Suprapubic skin (tissue), 4 donors: ENCODE measurements around the gene TRPV4. TPM values are rescaled to one million over a fixed set of nuclear protein-coding genes. Genes with fewer than 3 reads are reported as not detected.
"Not testable (repeated sequence)": the region's sequence is repeated elsewhere in the genome, so short reads cannot be mapped to it uniquely, and the experiment has no call there.

Source experiments
- DNase-seq, 2 donors: peaks; one replicate each; pipeline ENCODE4 v3.0.0-alpha.2; 2019; ENCODE audit warnings: low spot score in 2 of 2
- H3K27ac ChIP-seq: fragments of 200-600 bp; sonication (generic); one replicate; pipeline ENCODE4 v1.5.1; 2019
- H3K27me3 ChIP-seq: fragments of 200-600 bp; sonication (generic); one replicate; pipeline ENCODE4 v1.5.1; 2019
- H3K36me3 ChIP-seq: fragments of 200-600 bp; sonication (generic); one replicate; pipeline ENCODE4 v1.5.1; 2019
- H3K4me1 ChIP-seq: fragments of 200-600 bp; sonication (generic); one replicate; pipeline ENCODE4 v1.5.1; 2019
- H3K4me3 ChIP-seq: fragments of 200-600 bp; sonication (generic); one replicate; pipeline ENCODE4 v1.5.1; 2019; ENCODE audit warnings: mild to moderate bottlenecking
- H3K9me3 ChIP-seq: fragments of 200-600 bp; sonication (generic); one replicate; pipeline ENCODE4 v1.5.1; 2019
- CTCF ChIP-seq, 2 donors: fragments of 200-600 bp in 1 of 2; fragments of 450-650 bp in 1 of 2; sonication (generic) in 1 of 2; IDR thresholded peaks; one replicate each; pipeline ENCODE4 v1.5.1; 2016 to 2019; ENCODE audit warnings: antibody characterized with exemption in 2 of 2, mild to moderate bottlenecking in 1 of 2, moderate library complexity in 1 of 2
- EP300 ChIP-seq: sonication (generic); formaldehyde crosslinking; IDR thresholded peaks from one replicate; pipeline ENCODE4 v1.6.1; 2017; ENCODE audit warnings: antibody characterized with exemption
- POLR2A ChIP-seq, 2 donors: fragments of 450-650 bp; IDR thresholded peaks; one replicate each; pipeline ENCODE4 v1.6.1; 2017; ENCODE audit warnings: antibody characterized with exemption in 2 of 2, mild to moderate bottlenecking in 2 of 2, moderate library complexity in 2 of 2
- POLR2AphosphoS5 ChIP-seq, 3 donors: sonication (generic); formaldehyde crosslinking; IDR thresholded peaks; one replicate each; pipeline ENCODE4 v1.6.1; 2017; ENCODE audit warnings: antibody characterized with exemption in 3 of 3
- WGBS: methylation state at CpG from one replicate; pipeline ENCODE4 v1.1.5; 2018; 5-methylcytosine and 5-hydroxymethylcytosine counted together
- total RNA-seq, 4 donors: library from RNA; depleted of rRNA; stranded (reverse); fragments of >200 nt; gene quantifications; one replicate each; pipeline ENCODE4 v1.1.0, GENCODE V29; 2016

The TRPV4 gene
- total RNA-seq, 4 donors from 2014 or later: 4.0 to 11.9 (median 5.4) TPM

GRCh38 chr12:109857715-109858114 lies 24.5 kb upstream of the TRPV4 start:
- H3K36me3 ChIP-seq: peaks cover 57% of the 10 kb centered on the region

GRCh38 chr12:109855377-109855776 lies 22.2 kb upstream of the TRPV4 start:
- Histone ChIP-seq H3K27me3 (no peaks in the 10 kb centered on the region), H3K4me1 (no peaks in the 10 kb centered on the region), H3K36me3 (peaks cover 68% of the 10 kb centered on the region), H3K9me3 (no peaks in the 10 kb centered on the region), H3K4me3 (no peak overlapping the region), H3K27ac (no peak overlapping the region)
- no peak for TF ChIP-seq EP300
- TF ChIP-seq CTCF (IDR thresholded peaks at IDR 0.05): no peak
- TF ChIP-seq POLR2AphosphoS5 (IDR thresholded peaks at IDR 0.05): no peak
- TF ChIP-seq POLR2A (IDR thresholded peaks at IDR 0.05): no peak
- WGBS: 87% methylated on average over 13 of the region's 14 CpGs
- no peak for DNase-seq

More at GRCh38 chr12:109857715-109858114, 24.5 kb upstream of the TRPV4 start:
- no peak for DNase-seq
- TF ChIP-seq CTCF (IDR thresholded peaks at IDR 0.05) (no peak), POLR2A (IDR thresholded peaks at IDR 0.05) (no peak), EP300 (no peak), POLR2AphosphoS5 (IDR thresholded peaks at IDR 0.05) (no peak)
- H3K27ac ChIP-seq: no peak overlapping the region
- peaks cover 6% of the 10 kb centered on the region for H3K4me1 ChIP-seq
- H3K27me3 ChIP-seq: no peaks in the 10 kb centered on the region
- 93% methylated on average over 6 of the region's 6 CpGs for WGBS
- H3K4me3 ChIP-seq: no peak overlapping the region
- H3K9me3 ChIP-seq: no peaks in the 10 kb centered on the region

- H3K4me1 ChIP-seq, H3K27me3 ChIP-seq, H3K4me3 ChIP-seq, H3K27ac ChIP-seq, DNase-seq, H3K9me3 ChIP-seq: not testable (repeated sequence)
- WGBS: 98% methylated on average over 6 of the region's 6 CpGs
- peaks cover 36% of the 10 kb centered on the region for H3K36me3 ChIP-seq
Measured at GRCh38 chr12:109850518-109850917, 17.3 kb upstream of the TRPV4 start.

GRCh38 chr12:109847142-109847735 lies 14.0 kb upstream of the TRPV4 start:
- Histone ChIP-seq H3K4me1 (peaks cover 7% of the 10 kb centered on the region), H3K27me3 (no peaks in the 10 kb centered on the region), H3K36me3 (peaks cover 12% of the 10 kb centered on the region), H3K27ac (no peak overlapping the region), H3K9me3 (no peaks in the 10 kb centered on the region), H3K4me3 (no peak overlapping the region)
- no peak for DNase-seq
- no peak for TF ChIP-seq EP300
- no peak for TF ChIP-seq POLR2A (IDR thresholded peaks at IDR 0.05)
- no peak for TF ChIP-seq CTCF (IDR thresholded peaks at IDR 0.05)
- no peak for TF ChIP-seq POLR2AphosphoS5 (IDR thresholded peaks at IDR 0.05)
- WGBS: 44% methylated on average over 7 of the region's 7 CpGs

GRCh38 chr12:109845824-109846205 lies 12.6 kb upstream of the TRPV4 start:
- H3K4me1 ChIP-seq: peaks cover 7% of the 10 kb centered on the region
- no peak overlapping the region for H3K27ac ChIP-seq
- TF ChIP-seq POLR2AphosphoS5 (IDR thresholded peaks at IDR 0.05) (no peak), CTCF (IDR thresholded peaks at IDR 0.05) (no peak), POLR2A (IDR thresholded peaks at IDR 0.05) (no peak), EP300 (no peak)
- H3K36me3 ChIP-seq: peaks cover 2% of the 10 kb centered on the region
- peak overlapping the region; percentile 26 for H3K4me3 ChIP-seq
- 81% methylated on average over 7 of the region's 7 CpGs for WGBS
- no peaks in the 10 kb centered on the region for H3K27me3 ChIP-seq
- no peaks in the 10 kb centered on the region for H3K9me3 ChIP-seq
- DNase-seq: no peak
